AG09309 (cell line): ENCODE measurements around the gene USH1G.

ENCODE experiments used
- DNase-seq: peaks from one replicate; pipeline ENCODE4 v3.0.0-alpha.2; 2010; ENCODE audit warnings: low read depth
- H3K4me3 ChIP-seq: 2 replicates; pipeline ENCODE4 v1.5.1; 2011; ENCODE audit warnings: mild to moderate bottlenecking, low read depth, low read length, moderate library complexity; ENCODE audit not compliant: control insufficient read depth
- TF ChIP-seq, protein P1 (sequence below): IDR thresholded peaks from 2 replicates; pipeline ENCODE4 v1.5.1; 2011; ENCODE audit warnings: mild to moderate bottlenecking, low read depth, low read length, inconsistent platforms; ENCODE audit not compliant: insufficient read depth, control insufficient read depth; ENCODE audit errors: missing control alignments

The USH1G gene

GRCh38 chr17:74925242-74925641 lies 2.2 kb upstream of the USH1G start:
- TF ChIP-seq, protein P1, sequence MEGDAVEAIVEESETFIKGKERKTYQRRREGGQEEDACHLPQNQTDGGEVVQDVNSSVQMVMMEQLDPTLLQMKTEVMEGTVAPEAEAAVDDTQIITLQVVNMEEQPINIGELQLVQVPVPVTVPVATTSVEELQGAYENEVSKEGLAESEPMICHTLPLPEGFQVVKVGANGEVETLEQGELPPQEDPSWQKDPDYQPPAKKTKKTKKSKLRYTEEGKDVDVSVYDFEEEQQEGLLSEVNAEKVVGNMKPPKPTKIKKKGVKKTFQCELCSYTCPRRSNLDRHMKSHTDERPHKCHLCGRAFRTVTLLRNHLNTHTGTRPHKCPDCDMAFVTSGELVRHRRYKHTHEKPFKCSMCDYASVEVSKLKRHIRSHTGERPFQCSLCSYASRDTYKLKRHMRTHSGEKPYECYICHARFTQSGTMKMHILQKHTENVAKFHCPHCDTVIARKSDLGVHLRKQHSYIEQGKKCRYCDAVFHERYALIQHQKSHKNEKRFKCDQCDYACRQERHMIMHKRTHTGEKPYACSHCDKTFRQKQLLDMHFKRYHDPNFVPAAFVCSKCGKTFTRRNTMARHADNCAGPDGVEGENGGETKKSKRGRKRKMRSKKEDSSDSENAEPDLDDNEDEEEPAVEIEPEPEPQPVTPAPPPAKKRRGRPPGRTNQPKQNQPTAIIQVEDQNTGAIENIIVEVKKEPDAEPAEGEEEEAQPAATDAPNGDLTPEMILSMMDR = no peak
- H3K4me3 ChIP-seq = no peak overlapping the region
- no peak for DNase-seq

GRCh38 chr17:74924250-74924948 lies 1.3 kb upstream of the USH1G start, which contains the start of gene OTOP2:
Gene OTOP2 (plus strand): TSS chr17:74924273. CDS start chr17:74924633, 360 bp downstream.
- TF ChIP-seq, protein P1 = no peak
- no peak within 1 kb of the TSS for H3K4me3 ChIP-seq
- no peak for DNase-seq

- DNase-seq = no peak
- H3K4me3 ChIP-seq = no peak overlapping the region
- TF ChIP-seq, protein P1 = peak; percentile 52
Measured at GRCh38 chr17:74923538-74924249, 639 bp upstream of the USH1G start.

- TF ChIP-seq, protein P1 = no peak
- no peak for DNase-seq
- no peak overlapping the region for H3K4me3 ChIP-seq
Measured at GRCh38 chr17:74922172-74922571, 883 bp downstream of the USH1G start.

DNA sequence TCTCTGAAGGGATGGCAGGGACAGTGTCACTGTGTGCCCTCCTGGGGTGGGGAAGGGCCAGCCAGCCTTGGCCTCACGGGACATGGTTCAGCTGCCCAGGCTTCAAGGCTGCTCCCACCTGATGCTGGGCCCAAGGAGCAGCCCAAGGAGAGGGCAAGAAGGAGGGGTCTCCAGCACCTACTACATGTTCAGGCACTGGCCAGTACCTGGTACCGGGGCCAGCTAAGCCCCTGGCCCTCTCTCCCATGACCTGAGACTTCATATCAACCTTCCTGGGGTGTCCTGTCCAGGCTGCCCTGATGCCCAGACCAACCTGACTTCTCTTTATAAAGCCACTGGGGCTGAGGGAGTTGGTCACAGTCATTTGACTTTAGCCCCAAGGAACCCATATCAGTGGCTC lies 1.3 kb downstream of the USH1G start:
- TF ChIP-seq, protein P1 = no peak
- DNase-seq = no peak
- H3K4me3 ChIP-seq = no peak overlapping the region

DNA sequence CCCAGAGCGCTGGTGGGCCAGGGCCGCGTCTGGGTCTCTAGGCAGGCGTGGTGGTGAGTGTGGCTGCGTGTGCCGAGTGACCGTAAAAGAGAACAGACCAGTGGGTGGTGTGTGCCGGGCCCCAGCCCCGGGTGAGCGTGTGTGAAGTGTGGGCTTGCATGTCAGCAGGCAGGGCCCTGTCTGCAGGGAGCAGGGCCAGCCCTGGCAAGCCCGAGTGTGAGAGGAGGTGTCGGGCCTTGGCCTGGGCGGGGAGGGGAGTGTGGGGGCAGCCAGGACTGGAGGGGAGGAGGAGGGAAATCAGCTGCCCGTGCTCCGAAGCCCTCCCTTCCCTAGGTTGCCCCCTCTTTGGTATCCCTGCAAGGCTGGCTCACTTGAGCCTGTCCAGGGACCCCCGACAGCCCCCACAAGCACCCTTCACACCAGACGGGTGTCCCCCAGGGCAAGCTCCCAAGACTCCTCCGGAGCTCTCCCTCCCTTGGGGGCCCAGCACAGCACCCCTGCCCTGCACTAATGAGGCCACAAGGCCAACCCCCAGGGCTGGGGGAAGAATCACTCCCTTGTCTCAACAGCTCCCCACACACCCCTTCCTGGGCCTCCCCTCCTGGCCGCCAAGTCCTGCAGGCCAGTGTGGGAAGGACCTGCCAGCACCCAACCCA lies 1.9 kb downstream of the USH1G start:
- TF ChIP-seq, protein P1 = no peak
- DNase-seq = no peak
- no peak overlapping the region for H3K4me3 ChIP-seq
